NCI-H1417 (cell line): ENCODE measurements around the gene LYAR.
A peak's percentile ranks its signal among the peaks of the same experiment; 100 is the strongest.
"Not testable (repeated sequence)": the region's sequence is repeated elsewhere in the genome, so short reads cannot be mapped to it uniquely, and the experiment has no call there.

Experiments used
- DNase-seq, 3 experiments: peaks; one replicate each; lab custom pipeline; 2025; lab: John Stamatoyannopoulos, UW

LYAR gene

GRCh38 chr4:4259484-4260100 lies 30.4 kb downstream of the LYAR start:
- peak in 1 of 3 experiments; percentile 24 for DNase-seq

- DNase-seq, result not testable (repeated sequence)
Measured at GRCh38 chr4:4257705-4258104, 32.2 kb downstream of the LYAR start.

GRCh38 chr4:4256799-4257198 lies 33.2 kb downstream of the LYAR start:
- no peak for DNase-seq

GRCh38 chr4:4254666-4255065 lies 35.3 kb downstream of the LYAR start:
- no peak for DNase-seq

DNA sequence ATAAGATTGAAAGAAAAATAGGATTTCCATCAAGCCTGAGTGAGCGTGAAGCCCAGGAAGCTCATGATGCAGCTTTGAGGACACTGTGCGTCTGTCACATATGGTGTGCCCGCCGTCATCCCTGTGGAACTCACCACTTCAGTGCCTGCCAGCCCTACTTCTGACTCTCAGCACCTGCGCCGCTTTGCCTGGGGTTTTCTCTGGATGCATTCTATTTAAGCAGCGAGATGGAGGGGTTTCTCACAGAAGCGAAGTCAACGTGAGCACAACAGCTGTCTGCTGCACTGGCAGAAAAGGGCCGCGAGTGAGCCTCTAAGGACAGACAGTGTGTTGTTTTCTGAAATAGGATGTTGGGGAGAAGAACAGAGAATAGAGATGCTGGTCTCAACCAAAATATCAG lies 35.8 kb downstream of the LYAR start:
- no peak for DNase-seq

- DNase-seq, result peak in 1 of 3 experiments; percentile 61
Measured at GRCh38 chr4:4249866-4250265, 40.1 kb downstream of the LYAR start.

DNA sequence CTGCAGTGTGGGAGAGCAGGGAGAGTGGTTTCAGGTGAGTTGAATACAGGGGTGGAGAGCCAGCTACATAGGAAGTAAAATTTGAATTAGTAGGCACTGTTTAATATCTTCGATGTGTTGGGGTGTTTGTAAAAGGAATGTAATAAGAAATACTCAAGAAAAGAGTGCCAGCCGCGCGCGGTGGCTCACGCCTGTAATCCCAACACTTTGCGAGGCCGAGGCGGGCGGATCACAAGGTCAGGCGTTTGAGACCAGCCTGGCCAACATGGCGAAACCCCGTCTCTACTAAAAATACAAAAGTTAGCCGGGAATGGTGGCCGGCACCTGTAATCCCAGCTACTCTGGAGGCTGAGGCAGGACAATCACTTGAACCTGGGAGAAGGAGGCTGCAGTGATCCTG lies 40.6 kb downstream of the LYAR start:
- not testable (repeated sequence) for DNase-seq

GRCh38 chr4:4248885-4249203 lies 41.1 kb downstream of the LYAR start:
- no peak for DNase-seq

- DNase-seq, result peak; percentile 94 to 97 (median 95)
Measured at GRCh38 chr4:4248029-4248884, 41.7 kb downstream of the LYAR start, which contains the start of gene TMEM128. Gene TMEM128, minus strand, starts transcription at chr4:4248223. Its CDS starts 21 bp downstream, at chr4:4248202.

GRCh38 chr4:4247696-4248028 lies 42.3 kb downstream of the LYAR start:
- peak in 1 of 3 experiments; percentile 60 for DNase-seq

GRCh38 chr4:4245172-4245571 lies 44.8 kb downstream of the LYAR start:
- no peak for DNase-seq

- not testable (repeated sequence) for DNase-seq
Measured at GRCh38 chr4:4239551-4239950, 50.4 kb downstream of the LYAR start.

DNA sequence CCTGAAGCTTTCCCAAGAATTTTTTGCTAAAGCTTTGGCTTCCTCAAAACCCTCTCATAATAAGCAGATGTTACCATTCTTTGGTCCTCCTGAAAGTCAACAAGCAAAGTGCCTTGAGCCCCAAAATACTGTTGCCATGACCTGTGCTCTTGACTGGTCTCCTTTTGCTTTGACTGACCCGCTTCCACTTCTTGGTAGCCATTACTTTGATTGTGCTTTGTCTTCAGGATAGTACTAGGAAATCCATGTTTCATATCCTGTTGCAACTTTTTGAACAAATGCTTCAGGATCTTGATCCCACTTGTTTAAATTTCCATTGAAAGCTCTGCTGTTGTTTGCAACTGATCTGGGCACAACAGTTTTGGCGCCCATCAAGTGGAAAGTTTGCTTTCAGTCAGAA lies 56.3 kb downstream of the LYAR start:
- DNase-seq, result no peak

DNA sequence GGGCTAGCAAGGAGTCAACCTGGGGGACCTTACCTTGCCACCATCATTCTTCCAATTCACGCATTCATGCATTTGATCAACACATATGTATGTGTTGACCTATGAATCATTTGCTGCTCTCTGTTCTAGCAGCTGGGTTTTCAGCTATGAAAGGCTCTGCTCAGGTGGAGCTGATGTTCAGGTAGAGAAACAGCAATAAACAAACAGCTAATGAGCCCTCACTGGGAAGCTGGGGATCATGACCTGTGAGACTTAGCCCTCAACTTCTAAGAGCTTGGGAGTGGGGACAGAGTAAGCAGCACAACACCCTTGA lies 61.6 kb downstream of the LYAR start:
- DNase-seq, result no peak

DNA sequence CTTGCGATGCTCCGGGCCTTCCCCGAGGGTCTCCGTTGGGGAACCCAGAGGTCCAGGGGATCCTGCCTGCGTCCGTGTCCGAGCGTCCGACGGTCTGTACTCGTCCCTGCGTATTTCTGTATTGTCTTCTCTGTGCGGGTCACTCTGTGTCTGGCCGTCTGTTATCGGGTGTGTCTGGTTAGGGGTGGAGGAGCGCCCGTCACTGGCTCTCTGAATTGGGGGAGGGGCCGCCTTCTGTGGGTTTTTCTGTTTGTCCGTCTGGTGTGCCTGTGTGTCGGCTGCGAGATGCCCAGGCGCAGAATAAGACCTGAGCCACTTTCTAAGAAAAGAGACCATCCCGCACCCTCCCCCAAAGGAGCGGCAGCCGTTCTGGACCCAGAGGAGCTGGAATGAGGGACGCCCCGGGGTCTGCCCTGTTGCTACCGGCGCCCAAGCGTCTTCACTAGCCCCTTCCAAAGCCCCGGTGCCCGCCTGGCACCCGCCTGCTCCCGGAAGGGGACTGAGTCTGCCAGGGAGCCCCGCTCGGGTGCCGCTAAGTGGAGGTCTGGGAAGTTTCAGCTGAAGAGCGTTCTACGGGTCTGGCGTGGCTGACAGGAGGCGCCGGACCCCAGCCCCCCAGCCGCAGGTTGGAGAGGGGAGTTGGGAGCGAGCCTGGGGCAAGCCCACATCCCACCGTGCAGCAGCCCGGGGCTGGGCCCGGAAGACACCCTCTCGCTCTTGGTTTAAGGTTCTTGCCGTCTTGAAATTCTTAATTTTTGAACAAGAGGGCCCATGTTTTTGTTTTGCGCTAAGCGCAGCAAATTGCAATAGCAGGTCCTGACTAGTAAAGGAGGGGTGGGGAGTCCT lies 62.2 kb downstream of the LYAR start:
- DNase-seq, result no peak

- no peak for DNase-seq
Measured at GRCh38 chr4:4226606-4227438, 63.1 kb downstream of the LYAR start, which contains the start of gene OTOP1. Gene OTOP1, minus strand, starts transcription at chr4:4226929. Its CDS starts 65 bp downstream, at chr4:4226864.

GRCh38 chr4:4225915-4226605 lies 63.9 kb downstream of the LYAR start:
- DNase-seq, result peak in 2 of 3 experiments; percentile 6 to 18
